Measurements from ENCODE around the gene TRMT44. TPM values are rescaled to one million over a fixed set of nuclear protein-coding genes. Genes with fewer than 3 reads are reported as not detected.
A peak's percentile ranks its signal among the peaks of the same experiment; 100 is the strongest.

The TRMT44 gene
- total RNA-seq, 1 donor from 2014 or later, result 24.2 TPM

DNA sequence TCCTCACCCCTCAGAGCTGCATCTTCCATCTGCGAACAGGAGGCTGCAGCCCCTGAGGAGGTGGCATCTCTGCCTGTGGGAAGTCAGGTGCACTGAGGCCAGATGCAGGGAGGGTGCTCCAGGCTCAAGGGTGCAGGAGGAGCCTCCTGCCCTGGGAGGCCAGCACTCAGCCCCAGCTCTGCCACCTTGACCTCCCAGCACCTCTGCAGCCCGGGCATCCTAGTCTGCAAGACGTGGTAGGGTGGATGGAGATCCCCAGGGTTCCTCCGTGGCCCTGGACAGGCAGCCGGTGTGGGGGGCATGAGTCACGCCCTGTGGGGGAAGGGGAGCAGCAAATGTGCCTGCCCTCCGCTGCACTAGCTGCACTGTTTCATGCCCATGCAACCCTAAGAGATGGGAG lies 64.7 kb downstream of the TRMT44 start:
- Histone ChIP-seq H3K4me1 (peaks cover 17% of the 10 kb centered on the region), H3K9me3 (no peaks in the 10 kb centered on the region), H3K36me3 (no peaks in the 10 kb centered on the region), H3K4me3 (no peak overlapping the region), H3K27me3 (no peaks in the 10 kb centered on the region), H3K27ac (no peak overlapping the region)
- TF ChIP-seq, protein P1, sequence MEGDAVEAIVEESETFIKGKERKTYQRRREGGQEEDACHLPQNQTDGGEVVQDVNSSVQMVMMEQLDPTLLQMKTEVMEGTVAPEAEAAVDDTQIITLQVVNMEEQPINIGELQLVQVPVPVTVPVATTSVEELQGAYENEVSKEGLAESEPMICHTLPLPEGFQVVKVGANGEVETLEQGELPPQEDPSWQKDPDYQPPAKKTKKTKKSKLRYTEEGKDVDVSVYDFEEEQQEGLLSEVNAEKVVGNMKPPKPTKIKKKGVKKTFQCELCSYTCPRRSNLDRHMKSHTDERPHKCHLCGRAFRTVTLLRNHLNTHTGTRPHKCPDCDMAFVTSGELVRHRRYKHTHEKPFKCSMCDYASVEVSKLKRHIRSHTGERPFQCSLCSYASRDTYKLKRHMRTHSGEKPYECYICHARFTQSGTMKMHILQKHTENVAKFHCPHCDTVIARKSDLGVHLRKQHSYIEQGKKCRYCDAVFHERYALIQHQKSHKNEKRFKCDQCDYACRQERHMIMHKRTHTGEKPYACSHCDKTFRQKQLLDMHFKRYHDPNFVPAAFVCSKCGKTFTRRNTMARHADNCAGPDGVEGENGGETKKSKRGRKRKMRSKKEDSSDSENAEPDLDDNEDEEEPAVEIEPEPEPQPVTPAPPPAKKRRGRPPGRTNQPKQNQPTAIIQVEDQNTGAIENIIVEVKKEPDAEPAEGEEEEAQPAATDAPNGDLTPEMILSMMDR (IDR thresholded peaks at IDR 0.05), result no peak
- ATAC-seq (no peak), DNase-seq (no peak)
- intact Hi-C loops (cut with DNase I), result no loop called here

DNA sequence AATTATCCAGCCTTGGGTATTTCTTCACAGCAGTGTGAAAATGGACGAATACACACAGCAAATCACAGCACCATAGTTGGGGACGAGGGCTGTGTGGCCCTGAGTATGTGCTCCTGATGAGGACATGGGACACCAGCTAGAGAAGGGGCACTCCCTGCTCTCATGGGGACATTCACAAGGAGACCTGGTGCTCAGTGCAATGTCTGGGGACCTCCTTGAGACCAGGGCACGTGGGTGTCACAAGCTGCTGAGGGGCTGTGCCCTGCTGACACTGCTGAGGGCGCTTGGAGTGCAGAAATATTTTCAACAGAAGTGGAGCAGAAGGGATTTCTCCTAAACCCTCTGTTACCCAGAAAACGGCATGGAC lies 65.4 kb downstream of the TRMT44 start:
- peak overlapping the region; percentile 73 for H3K27ac ChIP-seq

DNA sequence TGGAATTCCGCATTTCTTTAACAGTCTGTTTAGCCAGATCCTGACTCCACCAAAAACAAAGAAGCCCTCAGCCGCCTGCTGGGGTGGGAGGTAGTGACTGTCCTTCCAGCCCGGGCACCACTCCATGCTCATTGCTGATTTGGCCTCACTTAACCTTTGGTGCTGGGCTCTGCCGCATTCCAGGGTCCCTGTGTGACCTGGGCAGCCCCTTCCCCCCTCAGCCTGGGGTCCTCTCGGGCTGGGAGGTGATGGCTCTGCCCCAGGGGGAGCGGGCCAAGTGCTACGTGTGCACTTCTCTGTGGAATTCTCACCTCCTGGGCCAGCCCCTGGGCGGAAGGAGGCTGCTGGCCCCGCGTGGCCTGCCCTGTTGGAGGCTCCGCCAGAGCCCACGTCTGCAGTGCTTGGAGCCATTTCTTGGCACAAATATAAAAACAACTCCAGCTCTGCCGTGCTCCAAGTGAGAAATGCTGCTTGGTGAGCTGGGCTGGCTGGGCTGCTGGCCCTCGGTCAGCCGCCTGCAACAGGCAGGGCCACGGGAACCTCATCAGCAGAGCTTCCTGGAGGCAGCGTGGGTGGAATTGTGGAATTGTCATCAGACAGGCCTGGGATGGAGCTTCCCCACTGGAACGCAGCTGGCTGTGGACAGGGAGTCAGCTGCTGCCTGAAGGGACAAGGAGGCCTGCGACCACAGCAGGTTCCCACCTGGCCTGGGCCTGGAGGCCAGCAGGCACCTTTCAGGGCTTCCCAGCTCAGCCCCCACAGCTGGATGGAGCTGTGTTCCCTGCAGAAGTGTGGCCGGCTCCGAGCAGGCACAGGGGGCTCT lies 66.0 kb downstream of the TRMT44 start:
- intact Hi-C loops (cut with DNase I), result no loop called here
- Histone ChIP-seq H3K4me3 (no peak overlapping the region), H3K27me3 (no peaks in the 10 kb centered on the region), H3K27ac (peak overlapping the region; percentile 73), H3K36me3 (no peaks in the 10 kb centered on the region), H3K9me3 (no peaks in the 10 kb centered on the region), H3K4me1 (peaks cover 17% of the 10 kb centered on the region)
- TF ChIP-seq, protein P1 (IDR thresholded peaks at IDR 0.05), result no peak
- DNase-seq (no peak), ATAC-seq (peak; percentile 34)

More for the DNA sequence above, 65.4 kb downstream of the TRMT44 start:
- TF ChIP-seq, protein P1 (IDR thresholded peaks at IDR 0.05), result no peak
- ATAC-seq, result no peak
- Histone ChIP-seq H3K4me1 (peaks cover 17% of the 10 kb centered on the region), H3K27me3 (no peaks in the 10 kb centered on the region), H3K9me3 (no peaks in the 10 kb centered on the region), H3K4me3 (no peak overlapping the region), H3K36me3 (no peaks in the 10 kb centered on the region)
- intact Hi-C loops (cut with DNase I), result no loop called here
- DNase-seq, result no peak

DNA sequence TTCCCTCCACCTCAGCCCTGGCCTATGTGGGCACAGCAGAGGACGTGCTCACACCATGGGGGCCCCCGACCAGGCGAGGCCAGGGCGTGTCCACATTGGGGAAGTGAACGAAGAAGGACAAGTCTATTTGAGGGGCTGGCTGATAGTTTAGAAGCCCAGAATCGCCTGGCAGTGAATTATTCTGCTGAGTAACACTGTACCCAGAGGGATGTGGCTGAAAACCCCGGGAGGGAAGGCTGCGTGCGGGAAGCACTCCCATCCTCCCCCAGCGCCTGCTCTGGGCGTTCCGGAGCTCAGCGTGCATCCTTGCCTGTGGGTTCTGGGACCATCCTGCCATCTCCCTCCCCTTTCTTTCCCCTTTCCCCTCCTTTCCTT lies 66.6 kb downstream of the TRMT44 start:
- Histone ChIP-seq H3K36me3 (no peaks in the 10 kb centered on the region), H3K4me1 (peaks cover 17% of the 10 kb centered on the region), H3K9me3 (no peaks in the 10 kb centered on the region), H3K27me3 (no peaks in the 10 kb centered on the region), H3K4me3 (no peak overlapping the region), H3K27ac (peak overlapping the region; percentile 73)
- DNase-seq, result no peak
- no peak for ATAC-seq
- TF ChIP-seq, protein P1 (IDR thresholded peaks at IDR 0.05), result no peak
- intact Hi-C loops (cut with DNase I), result no loop called here

DNA sequence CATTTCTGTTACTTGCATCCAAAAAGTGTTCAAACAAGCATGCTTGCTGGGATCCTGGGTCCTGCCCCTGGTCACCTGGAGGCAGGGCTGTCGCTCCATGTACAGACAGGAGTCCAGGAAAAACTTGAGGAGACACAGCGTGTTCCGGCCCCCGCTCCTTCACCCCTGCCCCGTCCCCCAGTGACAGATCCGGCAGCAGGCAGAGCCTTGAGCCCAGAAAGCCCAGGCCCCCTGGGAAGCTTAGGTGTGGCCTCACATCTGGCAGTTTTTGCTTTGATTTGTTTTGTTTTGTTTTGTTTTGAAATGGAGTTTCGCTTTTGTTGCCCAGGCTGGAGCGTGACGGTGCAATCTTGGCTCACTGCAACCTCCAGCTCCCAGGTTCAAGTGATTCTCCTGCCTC lies 67.0 kb downstream of the TRMT44 start:
- no peaks in the 10 kb centered on the region for H3K9me3 ChIP-seq
- H3K27ac ChIP-seq, result peak overlapping the region; percentile 73
- no peak for ATAC-seq
- TF ChIP-seq, protein P1 (IDR thresholded peaks at IDR 0.05), result no peak
- no peak overlapping the region for H3K4me3 ChIP-seq
- no peaks in the 10 kb centered on the region for H3K36me3 ChIP-seq
- no peaks in the 10 kb centered on the region for H3K27me3 ChIP-seq
- no peak for DNase-seq
- intact Hi-C loops (cut with DNase I), result no loop called here
- peaks cover 17% of the 10 kb centered on the region for H3K4me1 ChIP-seq

All from upper lobe of right lung (tissue), 1 donor.